ENCODE measurements around the gene ZNF532. TPM values are rescaled to one million over a fixed set of nuclear protein-coding genes. Genes with fewer than 3 reads are reported as not detected.

The ZNF532 gene
- total and polyA plus RNA-seq, 2 donors (not counting 3 experiments of a cell fraction or from before 2014, with no cell fraction given), result 42.3 to 70.1 TPM

- Histone ChIP-seq H3K79me2 (ENCODE audit: control insufficient read depth, insufficient read depth, low read length) (no peaks in the 10 kb centered on the region), H3K9me3 (replicated peaks; ENCODE audit: control insufficient read depth, insufficient read depth, low read length) (no peaks in the 10 kb centered on the region), H3K36me3 (ENCODE audit: control insufficient read depth in 2 of 2, extremely low read depth in 1 of 2, insufficient read depth in 2 of 2, low read length in 2 of 2) (peaks cover 0 to 6% of the 10 kb centered on the region in 2 experiments), H4K20me1 (replicated peaks; ENCODE audit: control insufficient read depth, extremely low read depth, insufficient read depth, low read length) (no peaks in the 10 kb centered on the region), H3K4me1 (ENCODE audit: control insufficient read depth, extremely low read depth, insufficient read depth, low read length) (no peaks in the 10 kb centered on the region), H3K9ac (replicated peaks; ENCODE audit: extremely low read depth, insufficient read depth, low read length) (no peak overlapping the region), H3K9me1 (replicated peaks; ENCODE audit: control insufficient read depth, extremely low read depth, insufficient read depth, low read length) (no peaks in the 10 kb centered on the region), H3K4me3 (replicated peaks in 1 of 3; ENCODE audit: insufficient read depth in 1 of 3, low read depth in 1 of 3, low read length in 3 of 3) (no peak overlapping the region), H3K4me2 (ENCODE audit: insufficient read depth, low read length) (no peak overlapping the region), H2AFZ (ENCODE audit: low read depth, low read length) (no peak overlapping the region), H3K27ac (ENCODE audit: insufficient read depth, low read depth, low read length) (no peak overlapping the region), H3K27me3 (ENCODE audit: control insufficient read depth in 2 of 2, insufficient read depth in 2 of 2, low read length in 2 of 2) (no peaks in the 10 kb centered on the region)
- no TSS peak for BruUV-seq (replicated peaks)
- FAIRE-seq (no peak), DNase-seq (ENCODE audit: low read depth, low spot score) (no peak)
- ChIA-PET POLR2A (no interaction called here), CTCF (no interaction called here)
- TF ChIP-seq JUN (IDR thresholded peaks at IDR 0.05; ENCODE audit: borderline replicate concordance, insufficient read depth, insufficient read length, low read depth) (no peak), MYC (IDR thresholded peaks at IDR 0.05; ENCODE audit: low read depth, low read length) (no peak), GATA2 (IDR thresholded peaks at IDR 0.05; ENCODE audit: insufficient read depth, insufficient read length, low read depth, low read length) (no peak), POLR2AphosphoS5 (IDR thresholded peaks at IDR 0.05; ENCODE audit: insufficient read depth, low read depth, low read length) (no peak), EZH2 (IDR thresholded peaks at IDR 0.05; ENCODE audit: borderline replicate concordance, low read depth, low read length, severe bottlenecking) (no peak), CTCF (IDR thresholded peaks at IDR 0.05; ENCODE audit: extremely low read depth in 1 of 2, insufficient read depth in 1 of 2, low read depth in 1 of 2, low read length in 2 of 2) (no peak), MAX (IDR thresholded peaks at IDR 0.05; ENCODE audit: insufficient read depth, insufficient read length) (no peak), POLR2A (IDR thresholded peaks at IDR 0.05; ENCODE audit: low read depth, low read length) (no peak), FOS (IDR thresholded peaks at IDR 0.05; ENCODE audit: borderline replicate concordance, insufficient read depth, low read length) (no peak)
- dilution Hi-C loops (cut with MboI; ENCODE audit: extremely low pct_ligation_motif_present, low sequenced_read_pairs), result no loop called here
- intact Hi-C loops (cut with micrococcal nuclease), result no loop called here
These were observed 96.5 kb downstream of the ZNF532 start for GRCh38 chr18:58960946-58961722.
